Suprapubic skin (tissue), 4 donors: ENCODE results near the gene FBP1. TPM values are rescaled to one million over a fixed set of nuclear protein-coding genes. Genes with fewer than 3 reads are reported as not detected.

ENCODE experiments used
- DNase-seq, 2 donors: peaks; one replicate each; pipeline ENCODE4 v3.0.0-alpha.2; 2019; ENCODE audit warnings: low spot score in 2 of 2
- H3K27ac ChIP-seq: fragments of 200-600 bp; sonication (generic); one replicate; pipeline ENCODE4 v1.5.1; 2019
- H3K27me3 ChIP-seq: fragments of 200-600 bp; sonication (generic); one replicate; pipeline ENCODE4 v1.5.1; 2019
- H3K36me3 ChIP-seq: fragments of 200-600 bp; sonication (generic); one replicate; pipeline ENCODE4 v1.5.1; 2019
- H3K4me1 ChIP-seq: fragments of 200-600 bp; sonication (generic); one replicate; pipeline ENCODE4 v1.5.1; 2019
- H3K4me3 ChIP-seq: fragments of 200-600 bp; sonication (generic); one replicate; pipeline ENCODE4 v1.5.1; 2019; ENCODE audit warnings: mild to moderate bottlenecking
- H3K9me3 ChIP-seq: fragments of 200-600 bp; sonication (generic); one replicate; pipeline ENCODE4 v1.5.1; 2019
- EP300 ChIP-seq: sonication (generic); formaldehyde crosslinking; IDR thresholded peaks from one replicate; pipeline ENCODE4 v1.6.1; 2017; ENCODE audit warnings: antibody characterized with exemption
- POLR2A ChIP-seq, 2 donors: fragments of 450-650 bp; IDR thresholded peaks; one replicate each; pipeline ENCODE4 v1.6.1; 2017; ENCODE audit warnings: antibody characterized with exemption in 2 of 2, mild to moderate bottlenecking in 2 of 2, moderate library complexity in 2 of 2
- POLR2AphosphoS5 ChIP-seq, 3 donors: sonication (generic); formaldehyde crosslinking; IDR thresholded peaks; one replicate each; pipeline ENCODE4 v1.6.1; 2017; ENCODE audit warnings: antibody characterized with exemption in 3 of 3
- WGBS: methylation state at CpG from one replicate; pipeline ENCODE4 v1.1.5; 2018; 5-methylcytosine and 5-hydroxymethylcytosine counted together
- total RNA-seq, 4 donors: library from RNA; depleted of rRNA; stranded (reverse); fragments of >200 nt; gene quantifications; one replicate each; pipeline ENCODE4 v1.1.0, GENCODE V29; 2016
- TF ChIP-seq, protein P1 (sequence below), 2 donors: fragments of 200-600 bp in 1 of 2; fragments of 450-650 bp in 1 of 2; sonication (generic) in 1 of 2; IDR thresholded peaks; one replicate each; pipeline ENCODE4 v1.5.1; 2016 to 2019; ENCODE audit warnings: antibody characterized with exemption in 2 of 2, mild to moderate bottlenecking in 1 of 2, moderate library complexity in 1 of 2

Gene FBP1
- total RNA-seq, 4 donors from 2014 or later: 4.5 to 15.2 (median 11.3) TPM

DNA sequence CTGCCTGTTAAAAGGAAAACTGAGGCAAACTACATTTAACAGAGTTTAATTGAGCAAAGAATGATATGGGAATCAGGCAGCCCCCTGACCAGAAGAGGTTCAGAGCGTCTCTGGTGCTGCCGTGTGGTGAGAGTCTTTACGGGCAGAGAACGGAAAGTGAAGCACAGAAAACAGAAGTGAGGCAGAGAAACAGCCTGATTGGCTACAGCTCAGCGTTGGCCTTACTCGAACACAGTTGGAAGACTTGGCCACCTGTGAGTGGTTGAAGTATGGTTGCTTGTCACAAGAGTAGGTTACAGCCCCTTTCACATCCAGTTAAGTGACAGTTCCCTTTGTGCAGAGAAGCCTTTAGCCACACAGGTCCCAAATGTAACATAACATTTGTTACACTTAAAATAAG lies 16.9 kb upstream of the FBP1 start:
- no peaks in the 10 kb centered on the region for H3K9me3 ChIP-seq
- WGBS: 43% methylated on average over 6 of the region's 6 CpGs
- H3K36me3 ChIP-seq: no peaks in the 10 kb centered on the region
- no peaks in the 10 kb centered on the region for H3K4me1 ChIP-seq
- no peak overlapping the region for H3K27ac ChIP-seq
- peak overlapping the region; percentile 15 for H3K4me3 ChIP-seq
- TF ChIP-seq POLR2A (IDR thresholded peaks at IDR 0.05) (peak in 1 of 2 donors; percentile 12), EP300 (no peak)
- DNase-seq: no peak
- H3K27me3 ChIP-seq: no peaks in the 10 kb centered on the region

DNA sequence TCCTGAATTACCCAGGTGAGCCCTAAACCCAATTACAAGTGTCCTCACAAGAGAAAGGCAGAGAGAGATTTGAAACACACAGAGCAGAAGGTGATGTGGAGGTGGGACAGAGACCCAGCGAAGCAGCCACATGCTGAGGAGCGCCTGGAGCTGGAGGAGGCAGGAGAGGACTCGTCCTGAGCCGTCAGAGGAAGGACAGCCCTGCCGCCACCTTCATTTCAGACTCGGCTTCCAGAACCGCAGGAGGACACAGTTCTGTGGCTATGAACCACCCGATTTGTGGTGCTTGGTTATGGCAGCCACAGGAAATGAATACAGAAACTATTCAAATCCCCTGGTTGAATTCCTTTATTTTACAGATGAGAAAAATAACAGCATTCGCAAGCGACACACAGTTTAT lies 16.4 kb upstream of the FBP1 start:
- Histone ChIP-seq H3K9me3 (no peaks in the 10 kb centered on the region), H3K36me3 (no peaks in the 10 kb centered on the region), H3K27ac (no peak overlapping the region), H3K4me3 (peak overlapping the region; percentile 15), H3K27me3 (no peaks in the 10 kb centered on the region), H3K4me1 (no peaks in the 10 kb centered on the region)
- WGBS: 71% methylated on average over 10 of the region's 10 CpGs
- no peak for DNase-seq
- TF ChIP-seq EP300 (no peak), POLR2AphosphoS5 (IDR thresholded peaks at IDR 0.05) (no peak), POLR2A (IDR thresholded peaks at IDR 0.05) (no peak)
- TF ChIP-seq, protein P1, sequence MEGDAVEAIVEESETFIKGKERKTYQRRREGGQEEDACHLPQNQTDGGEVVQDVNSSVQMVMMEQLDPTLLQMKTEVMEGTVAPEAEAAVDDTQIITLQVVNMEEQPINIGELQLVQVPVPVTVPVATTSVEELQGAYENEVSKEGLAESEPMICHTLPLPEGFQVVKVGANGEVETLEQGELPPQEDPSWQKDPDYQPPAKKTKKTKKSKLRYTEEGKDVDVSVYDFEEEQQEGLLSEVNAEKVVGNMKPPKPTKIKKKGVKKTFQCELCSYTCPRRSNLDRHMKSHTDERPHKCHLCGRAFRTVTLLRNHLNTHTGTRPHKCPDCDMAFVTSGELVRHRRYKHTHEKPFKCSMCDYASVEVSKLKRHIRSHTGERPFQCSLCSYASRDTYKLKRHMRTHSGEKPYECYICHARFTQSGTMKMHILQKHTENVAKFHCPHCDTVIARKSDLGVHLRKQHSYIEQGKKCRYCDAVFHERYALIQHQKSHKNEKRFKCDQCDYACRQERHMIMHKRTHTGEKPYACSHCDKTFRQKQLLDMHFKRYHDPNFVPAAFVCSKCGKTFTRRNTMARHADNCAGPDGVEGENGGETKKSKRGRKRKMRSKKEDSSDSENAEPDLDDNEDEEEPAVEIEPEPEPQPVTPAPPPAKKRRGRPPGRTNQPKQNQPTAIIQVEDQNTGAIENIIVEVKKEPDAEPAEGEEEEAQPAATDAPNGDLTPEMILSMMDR (IDR thresholded peaks at IDR 0.05): no peak

DNA sequence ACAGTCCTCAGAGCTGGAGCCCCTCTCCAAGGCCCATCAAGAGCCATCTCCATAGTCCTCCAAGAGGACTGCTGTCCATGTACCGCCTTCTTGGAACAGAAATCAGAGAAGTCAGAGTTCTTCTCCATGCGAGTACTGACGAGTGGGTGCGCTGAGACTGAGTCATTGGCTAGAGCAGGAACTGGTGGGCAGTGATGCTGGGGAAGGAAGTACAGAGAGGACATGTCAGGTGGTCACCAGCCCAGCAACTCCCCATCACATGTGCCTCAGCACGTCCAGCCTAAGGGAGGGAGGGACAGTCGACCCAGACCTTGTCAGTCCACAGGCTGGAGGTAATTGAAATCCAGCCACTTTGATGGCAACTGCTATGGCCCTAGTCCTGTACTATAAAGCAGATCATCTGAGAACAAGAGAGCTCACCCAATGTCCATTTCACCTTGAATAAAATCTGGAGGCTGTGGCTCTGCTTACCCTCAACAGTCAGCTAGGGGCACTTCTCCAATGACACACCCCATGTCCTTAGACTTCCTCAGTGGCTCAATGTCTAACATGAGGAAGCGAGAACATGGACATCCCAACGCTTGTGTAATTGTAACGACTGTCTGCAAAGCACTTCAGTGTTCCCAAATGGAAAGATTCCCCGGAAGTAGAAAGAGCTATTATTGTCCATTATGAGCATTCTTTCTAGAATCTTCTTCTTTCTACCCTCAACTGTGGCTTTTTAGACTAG lies 15.0 kb upstream of the FBP1 start:
- no peaks in the 10 kb centered on the region for H3K27me3 ChIP-seq
- H3K36me3 ChIP-seq: no peaks in the 10 kb centered on the region
- DNase-seq: no peak
- no peak for TF ChIP-seq POLR2AphosphoS5 (IDR thresholded peaks at IDR 0.05)
- TF ChIP-seq EP300: no peak
- TF ChIP-seq POLR2A (IDR thresholded peaks at IDR 0.05): no peak
- TF ChIP-seq, protein P1 (IDR thresholded peaks at IDR 0.05): no peak
- H3K27ac ChIP-seq: no peak overlapping the region
- H3K9me3 ChIP-seq: no peaks in the 10 kb centered on the region
- 92% methylated on average over 9 of the region's 10 CpGs for WGBS
- H3K4me1 ChIP-seq: peaks cover 3% of the 10 kb centered on the region
- H3K4me3 ChIP-seq: no peak overlapping the region

DNA sequence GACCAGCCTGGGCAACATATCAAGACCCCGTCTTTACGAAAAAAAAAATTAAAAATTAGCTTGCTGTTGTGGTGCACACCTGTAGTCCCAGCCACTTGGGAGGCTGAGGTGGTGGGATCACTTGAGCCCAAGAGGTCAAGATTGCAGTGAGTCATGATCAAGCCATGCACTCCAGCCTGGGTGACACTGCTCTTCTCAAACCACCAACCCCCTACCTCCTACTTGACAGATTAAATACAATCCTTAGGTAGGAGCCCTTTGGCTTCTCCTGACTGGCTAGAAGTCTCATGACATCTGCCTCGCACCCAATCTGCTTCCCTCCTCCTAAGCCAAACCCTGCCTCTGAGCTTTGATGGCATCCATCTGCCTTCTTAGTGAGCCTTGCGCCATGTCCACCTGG lies 11.6 kb upstream of the FBP1 start:
- Histone ChIP-seq H3K27ac (no peak overlapping the region), H3K36me3 (no peaks in the 10 kb centered on the region), H3K4me1 (peaks cover 15% of the 10 kb centered on the region), H3K4me3 (no peak overlapping the region), H3K9me3 (no peaks in the 10 kb centered on the region), H3K27me3 (no peaks in the 10 kb centered on the region)
- 92% methylated on average over 4 of the region's 4 CpGs for WGBS
- TF ChIP-seq, protein P1 (IDR thresholded peaks at IDR 0.05): no peak
- no peak for TF ChIP-seq POLR2A (IDR thresholded peaks at IDR 0.05)
- no peak for TF ChIP-seq EP300
- TF ChIP-seq POLR2AphosphoS5 (IDR thresholded peaks at IDR 0.05): no peak
- DNase-seq: no peak

DNA sequence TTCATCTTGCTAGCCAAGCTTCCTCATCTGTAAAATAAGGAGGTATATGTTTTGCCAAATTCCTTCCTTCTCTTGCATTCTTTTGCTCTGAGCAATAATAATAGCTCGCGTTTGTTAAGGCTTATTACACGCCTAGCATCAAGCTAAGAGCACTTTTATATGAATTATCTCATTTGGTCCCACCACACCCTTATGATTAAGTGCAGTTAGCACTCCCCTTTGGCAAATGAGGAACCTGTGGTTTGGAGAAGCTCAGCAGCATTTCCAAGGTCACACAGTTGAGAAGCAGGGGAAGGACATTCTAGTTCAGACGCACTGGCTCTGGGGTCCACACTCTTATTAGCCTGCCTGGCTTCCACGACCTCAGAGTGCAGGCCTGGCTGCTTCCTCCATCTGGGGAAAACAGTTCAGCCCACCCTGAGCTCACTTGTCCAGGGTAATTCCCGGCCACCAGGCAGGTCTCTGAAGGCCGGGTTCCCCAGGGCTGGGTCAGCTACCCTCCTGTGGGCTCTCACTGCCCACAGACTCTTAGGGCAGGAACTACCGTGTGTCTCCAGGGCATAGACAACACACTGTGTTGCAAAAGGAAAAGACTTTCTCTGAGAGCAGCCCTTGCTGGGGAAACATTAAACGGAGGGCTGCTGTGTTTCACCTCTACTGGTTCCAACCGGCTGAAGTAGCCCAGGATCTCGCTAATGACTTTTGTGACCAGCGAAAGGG lies 9.9 kb upstream of the FBP1 start:
- DNase-seq: no peak
- H3K4me1 ChIP-seq: peaks cover 15% of the 10 kb centered on the region

More for the DNA sequence above, 9.9 kb upstream of the FBP1 start:
- WGBS: 55% methylated on average over 8 of the region's 12 CpGs
- TF ChIP-seq, protein P1 (IDR thresholded peaks at IDR 0.05): no peak
- no peak for TF ChIP-seq POLR2A (IDR thresholded peaks at IDR 0.05)
- no peak for TF ChIP-seq POLR2AphosphoS5 (IDR thresholded peaks at IDR 0.05)
- TF ChIP-seq EP300: no peak
- no peaks in the 10 kb centered on the region for H3K9me3 ChIP-seq
- no peaks in the 10 kb centered on the region for H3K36me3 ChIP-seq
- no peak overlapping the region for H3K4me3 ChIP-seq
- no peaks in the 10 kb centered on the region for H3K27me3 ChIP-seq
- H3K27ac ChIP-seq: peak overlapping the region; percentile 2
